HL-60/S4 (cell line): ENCODE data around the gene HOXA13.

Experiments used
- in situ Hi-C: fragments of 300-500 bp; cut with MboI; formaldehyde crosslinking; loops from 2 replicates; pipeline ENCODE4 v1.14.3; 2022; ENCODE audit warnings: low sequenced_read_pairs

The HOXA13 gene

DNA sequence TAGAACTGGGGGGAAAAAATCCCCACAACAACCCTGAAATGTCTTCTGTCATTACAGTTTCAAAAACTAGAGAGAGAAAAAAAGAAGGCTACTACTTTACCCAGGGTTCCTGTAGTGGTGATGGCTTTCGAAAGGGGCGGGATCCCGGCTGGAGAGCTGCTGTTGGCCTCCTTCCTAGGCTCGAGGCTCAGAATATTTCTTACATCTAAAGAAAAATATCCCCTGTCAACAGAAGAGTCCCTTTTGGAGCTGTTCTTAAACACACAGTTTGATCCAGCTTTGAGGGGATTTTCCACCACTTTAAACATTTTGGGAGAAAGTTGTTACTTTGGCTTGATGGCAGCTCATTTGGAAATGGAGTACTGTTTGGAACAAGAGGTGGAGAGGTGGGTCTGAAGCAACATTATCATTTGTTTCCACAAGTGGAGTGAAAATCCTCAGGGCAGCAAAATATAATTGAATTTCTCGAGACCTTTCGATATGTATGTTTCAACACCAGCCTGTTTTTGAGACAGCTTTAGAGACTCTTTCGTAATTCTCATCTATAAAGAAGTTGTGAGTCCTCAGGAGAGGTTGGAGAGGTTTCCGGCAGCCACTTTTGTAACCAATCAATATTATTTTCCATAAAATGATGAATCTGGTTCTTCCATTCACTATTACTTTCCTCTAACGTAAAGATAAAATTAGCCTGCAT lies 5.1 kb downstream of the HOXA13 start:
- in situ Hi-C loops, result no loop called here

DNA sequence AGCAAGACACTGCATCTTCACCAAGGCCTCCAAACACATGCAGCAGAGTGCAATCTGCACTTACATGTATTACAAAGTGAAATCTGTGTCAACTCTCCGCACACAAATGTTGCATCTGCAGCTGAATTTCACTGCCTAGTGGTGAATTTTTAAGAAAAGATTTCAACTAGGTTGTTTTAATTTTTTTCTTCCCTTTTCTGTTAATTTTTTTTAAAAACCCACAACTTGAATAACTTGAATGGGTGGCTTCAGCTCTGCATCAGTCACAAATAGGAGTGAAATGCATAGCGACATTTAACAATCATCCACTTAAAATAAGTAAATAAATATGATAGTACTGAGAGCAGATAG lies 5.9 kb downstream of the HOXA13 start:
- in situ Hi-C loops, result no loop called here

DNA sequence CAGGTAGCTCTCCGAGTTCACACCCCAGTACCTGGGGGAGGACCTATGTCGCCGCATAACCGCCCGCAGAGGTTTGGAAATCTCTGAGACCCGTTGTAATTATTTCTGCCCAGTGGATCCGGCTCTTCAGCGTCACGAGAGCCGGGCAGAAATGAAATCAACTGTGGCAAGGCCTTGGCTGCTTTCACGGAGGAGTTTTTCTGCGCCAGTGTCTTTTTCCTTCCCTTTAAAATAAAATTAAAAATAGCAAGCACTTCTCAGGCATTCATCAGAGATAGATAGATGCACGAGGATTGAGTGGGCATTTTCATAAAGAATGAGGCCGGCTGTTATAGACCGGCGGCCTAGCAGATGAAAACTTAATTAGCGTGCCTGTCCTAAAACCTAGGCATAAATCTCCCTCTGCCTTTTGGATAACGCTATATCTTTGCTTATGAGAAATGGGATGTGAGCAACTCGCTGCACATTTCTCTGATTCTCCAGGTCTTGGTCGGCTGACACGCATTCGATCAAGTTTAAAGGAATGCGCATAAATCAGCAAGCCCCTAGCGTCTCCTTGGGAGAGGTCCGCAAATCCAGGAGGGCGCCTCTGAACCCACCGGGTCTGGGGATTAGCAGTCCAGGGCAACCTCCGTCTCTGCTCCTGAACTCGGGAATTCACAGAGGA lies 6.4 kb downstream of the HOXA13 start:
- in situ Hi-C loops, result no loop called here

DNA sequence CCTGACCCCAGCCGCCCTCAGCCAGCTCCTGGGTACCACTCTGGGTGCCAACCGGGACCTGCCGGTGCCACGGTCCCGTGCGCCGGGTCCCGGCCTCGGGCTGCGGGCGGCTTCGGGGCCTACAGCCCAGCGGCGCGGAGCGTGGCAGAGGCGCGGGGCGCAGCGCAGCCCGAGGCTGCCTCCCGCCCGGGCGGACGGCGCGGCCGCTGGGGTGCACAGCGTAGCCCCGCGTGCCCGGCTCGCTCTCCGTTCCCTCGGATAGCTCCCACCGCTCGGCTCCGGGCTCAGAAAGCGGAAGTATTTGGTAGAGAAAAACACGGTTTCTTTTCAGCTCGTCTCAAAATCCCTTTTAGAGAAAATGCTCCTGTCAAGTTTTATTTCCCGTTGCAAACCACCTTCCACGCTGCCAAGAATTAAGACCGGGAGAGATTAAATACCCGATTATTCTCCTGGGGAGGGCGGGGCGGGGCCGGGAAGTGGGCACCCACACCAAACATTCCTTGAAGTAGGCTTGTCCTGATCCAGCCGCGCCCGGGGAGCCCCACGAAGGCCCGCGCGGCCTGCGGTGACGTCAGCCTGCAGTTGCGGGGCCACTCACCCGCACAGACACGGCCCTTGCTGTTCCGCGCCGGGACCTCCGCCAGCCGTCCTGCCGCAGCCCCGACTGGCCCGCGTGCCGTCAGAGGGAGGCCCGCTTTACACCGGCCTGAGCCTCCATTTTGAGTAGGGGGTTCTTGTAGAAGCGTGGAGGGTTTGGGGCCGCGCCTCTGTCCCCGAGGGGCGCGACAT lies 7.2 kb downstream of the HOXA13 start:
- in situ Hi-C loops, result no loop called here

DNA sequence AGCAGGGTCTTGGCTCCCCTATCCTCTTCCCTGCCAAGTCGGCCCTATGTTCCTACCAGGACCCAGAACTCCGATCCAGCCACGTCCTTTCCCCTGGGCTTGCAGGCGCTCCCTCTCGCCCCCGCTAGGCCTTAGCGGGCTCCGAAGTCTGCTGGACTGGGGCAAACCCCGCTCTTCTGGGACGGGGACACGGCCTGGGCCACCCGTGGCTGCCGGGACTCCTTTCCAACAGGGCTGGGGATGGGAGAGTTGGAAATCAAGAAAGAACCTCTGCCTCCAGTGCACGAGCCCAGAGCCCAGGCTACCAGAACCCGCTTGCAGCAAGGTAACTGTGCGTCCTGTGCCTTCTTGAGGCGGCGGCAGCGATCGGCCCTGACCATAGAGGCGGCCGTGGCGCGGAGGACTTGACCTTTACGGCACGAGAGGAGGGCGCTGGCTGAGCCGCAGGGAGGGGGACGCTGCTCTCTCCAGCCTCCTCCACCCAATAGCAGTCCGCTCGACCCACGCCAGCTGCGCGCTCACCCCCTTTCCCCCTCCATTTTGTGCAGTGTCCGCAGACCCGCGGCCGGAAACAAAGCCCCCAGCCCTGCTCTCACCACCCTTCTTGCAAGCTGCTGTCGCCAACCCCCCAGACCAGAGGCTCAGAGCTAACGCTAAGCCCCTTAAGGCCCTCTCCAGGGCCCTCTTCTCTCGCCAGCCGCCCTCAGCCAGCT lies 7.9 kb downstream of the HOXA13 start:
- in situ Hi-C loops, result no loop called here

DNA sequence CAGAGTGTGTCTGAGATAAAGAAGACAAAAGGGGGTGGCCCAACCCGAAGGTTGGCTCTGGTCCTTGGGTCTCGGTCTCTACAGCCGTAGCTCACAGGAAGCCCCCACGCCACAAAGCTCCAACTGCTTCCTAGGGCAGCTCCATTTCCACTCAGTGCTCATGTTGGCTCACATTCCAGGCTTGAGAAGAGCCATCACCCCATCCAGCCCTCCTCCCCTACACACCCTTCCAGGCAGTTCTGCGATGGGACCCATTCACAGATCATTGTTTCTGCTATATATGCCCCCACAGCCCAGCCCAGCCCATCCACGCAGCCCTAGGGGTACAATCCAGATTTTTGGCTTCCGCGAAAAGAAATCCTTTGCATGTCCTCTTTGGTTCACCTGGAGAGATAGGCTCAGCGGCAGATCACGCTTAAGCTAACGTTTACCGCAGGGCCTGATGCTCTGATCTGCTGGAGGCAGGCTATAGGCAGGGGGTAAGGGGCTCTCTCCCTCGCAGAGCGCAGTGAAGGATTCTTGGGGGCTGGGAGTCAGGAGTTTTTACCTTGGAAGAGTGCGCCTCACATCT lies 8.6 kb downstream of the HOXA13 start:
- in situ Hi-C loops, result no loop called here

DNA sequence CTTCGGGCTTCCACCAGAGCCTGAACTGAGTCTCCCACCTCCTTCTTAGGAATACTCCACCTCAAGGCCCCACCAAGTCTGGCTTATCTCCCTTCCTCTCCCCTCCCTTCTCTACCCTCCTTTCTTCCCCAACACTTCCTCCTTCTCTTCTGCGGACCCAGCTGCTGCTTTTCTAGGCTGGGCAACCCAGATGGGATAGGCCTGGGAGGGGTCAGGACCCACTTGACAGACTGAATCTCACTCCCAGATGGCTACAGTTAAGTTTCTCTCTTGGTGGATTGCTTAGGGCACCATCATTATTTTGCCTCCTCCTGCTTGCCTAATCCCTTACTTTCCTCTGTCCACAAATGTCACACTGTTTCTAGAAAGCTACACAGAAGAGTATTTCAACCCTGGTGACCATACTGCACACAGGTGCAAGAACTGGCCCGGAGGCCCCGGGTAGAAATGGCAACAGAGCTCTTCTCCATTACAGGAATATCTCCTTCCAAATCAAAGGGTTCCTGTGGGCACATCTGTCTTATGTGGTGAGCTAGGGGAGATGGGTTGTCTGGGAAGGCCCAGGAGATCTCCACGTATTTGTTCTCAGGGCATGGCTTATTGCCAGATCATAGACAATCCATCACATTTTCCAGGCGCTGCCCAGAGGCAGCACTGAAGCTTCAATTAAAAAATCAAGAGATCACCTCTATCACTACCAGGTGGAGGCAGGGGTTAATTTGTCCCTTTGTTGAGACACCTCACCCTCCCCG lies 9.7 kb downstream of the HOXA13 start:
- in situ Hi-C loops, result no loop called here

DNA sequence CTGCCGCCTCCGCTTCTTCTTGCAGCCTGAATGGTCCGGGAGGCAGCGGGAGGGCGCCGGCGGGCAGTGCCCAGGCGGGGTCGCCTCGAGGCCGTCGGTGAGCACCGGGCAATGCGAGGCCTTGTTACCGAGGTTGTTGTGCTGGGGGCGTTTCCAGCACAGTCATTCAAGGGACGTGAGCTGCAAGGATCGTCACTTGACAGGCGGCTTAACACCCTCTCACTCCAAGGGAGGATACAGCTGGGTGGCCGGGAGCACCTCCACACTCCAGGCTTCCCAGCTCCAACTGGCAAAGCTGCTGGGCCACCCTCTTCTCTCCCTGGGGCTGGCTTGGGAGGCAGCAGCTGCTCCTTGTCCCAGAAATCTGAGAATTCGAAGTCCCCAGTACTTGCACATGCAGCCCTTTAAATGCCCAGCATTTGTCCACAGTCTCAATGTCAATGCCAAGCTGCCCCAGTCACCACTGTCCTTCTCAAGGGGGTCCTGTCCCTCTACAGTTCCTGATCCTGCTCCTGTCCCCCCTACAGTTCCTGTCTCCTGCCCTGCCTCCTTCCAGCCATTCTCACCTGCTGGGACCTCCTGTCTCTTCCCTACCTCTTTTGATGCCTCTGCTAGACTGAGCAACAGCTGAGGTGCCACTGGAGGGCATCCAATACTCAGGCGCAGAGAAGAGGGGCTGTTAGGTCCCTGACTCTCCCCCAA lies 10.4 kb downstream of the HOXA13 start:
- in situ Hi-C loops, result no loop called here

DNA sequence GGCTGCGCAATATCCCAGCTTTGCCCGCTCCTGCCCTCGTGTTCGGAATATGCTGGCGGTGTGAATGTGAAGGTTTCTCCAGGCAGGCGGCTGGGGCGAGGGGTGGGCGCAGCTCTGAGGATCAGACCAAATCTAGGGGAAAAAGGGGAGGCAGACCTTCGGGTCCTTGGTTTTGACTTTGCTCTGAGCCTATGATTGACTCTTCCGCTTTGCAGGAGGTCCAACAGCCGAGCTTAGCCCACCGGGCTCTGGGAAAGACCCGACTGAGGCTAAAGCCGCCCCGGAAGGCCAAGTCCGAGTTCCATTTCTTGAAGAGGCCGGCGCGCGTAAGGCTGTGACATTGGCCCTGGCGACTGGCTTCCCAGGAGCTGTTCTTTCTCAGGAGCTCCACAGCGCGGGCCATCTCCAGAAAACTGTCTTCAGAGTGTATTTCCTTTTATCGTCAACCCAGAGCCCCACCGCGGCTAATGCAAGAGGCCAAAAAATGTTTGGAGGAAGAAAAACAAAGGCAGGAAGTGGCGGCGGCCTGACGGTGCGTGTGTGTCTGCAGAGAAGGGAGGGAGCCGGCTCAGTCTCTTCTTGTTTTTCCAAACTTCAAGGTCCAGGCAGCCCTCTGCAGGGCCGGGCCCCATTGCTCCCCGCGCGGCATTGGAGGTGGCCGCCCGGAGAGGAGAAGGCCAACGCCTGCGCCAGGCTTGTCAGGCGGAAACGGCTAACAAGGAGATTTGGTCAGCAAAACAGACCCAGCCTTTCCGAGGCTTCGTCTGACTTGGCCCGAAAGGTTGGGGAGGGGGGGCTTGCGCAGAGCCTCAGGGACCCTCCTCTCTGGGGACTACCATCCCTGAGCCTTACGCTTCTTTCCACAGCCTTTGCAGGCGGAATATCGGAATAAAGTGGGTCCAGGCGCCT lies 11.3 kb downstream of the HOXA13 start:
- in situ Hi-C loops, result no loop called here

DNA sequence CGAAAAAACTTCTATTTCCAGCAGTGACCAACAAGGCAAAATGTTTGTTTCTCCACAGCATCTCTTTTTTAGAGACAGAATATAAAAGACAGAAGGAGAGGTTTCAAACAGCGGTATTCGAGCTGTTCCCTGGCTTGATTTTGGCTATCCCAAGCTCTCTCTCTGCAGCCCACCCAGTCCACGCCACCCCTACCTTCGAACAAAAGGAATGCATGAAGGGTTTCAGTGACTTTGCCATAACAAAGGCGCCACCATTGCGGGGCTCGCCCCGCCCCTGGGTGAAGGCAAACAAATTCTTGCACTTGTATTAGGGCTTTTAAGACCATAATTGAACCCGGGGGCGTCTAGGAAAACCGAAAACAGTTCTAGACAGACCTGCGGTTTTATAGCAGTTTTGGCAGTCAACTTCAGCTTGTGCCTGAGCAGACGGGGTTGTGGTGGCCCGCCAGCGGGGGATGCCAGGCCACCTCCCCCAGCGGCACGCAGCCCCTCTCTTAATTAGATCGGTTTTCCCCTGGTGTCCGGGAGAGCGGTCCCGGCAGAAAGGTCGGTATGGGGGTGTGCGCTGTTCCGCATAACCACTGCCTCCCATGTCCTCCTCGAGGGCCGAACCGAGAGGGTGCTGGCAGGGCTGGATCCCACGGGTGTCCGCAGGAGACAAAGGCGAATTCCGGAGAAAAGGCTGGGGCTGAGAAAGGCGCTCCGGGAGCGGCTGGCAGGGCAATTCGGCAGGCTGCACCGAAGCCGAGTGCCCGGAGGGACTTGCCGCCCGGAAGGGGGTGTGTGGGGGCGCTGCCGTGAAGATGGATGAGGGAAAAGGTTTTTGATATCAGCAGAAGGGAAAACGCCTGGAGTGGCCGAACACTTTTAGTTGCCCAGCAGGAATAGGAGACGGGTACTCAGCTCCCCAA lies 12.2 kb downstream of the HOXA13 start:
- in situ Hi-C loops, result no loop called here

DNA sequence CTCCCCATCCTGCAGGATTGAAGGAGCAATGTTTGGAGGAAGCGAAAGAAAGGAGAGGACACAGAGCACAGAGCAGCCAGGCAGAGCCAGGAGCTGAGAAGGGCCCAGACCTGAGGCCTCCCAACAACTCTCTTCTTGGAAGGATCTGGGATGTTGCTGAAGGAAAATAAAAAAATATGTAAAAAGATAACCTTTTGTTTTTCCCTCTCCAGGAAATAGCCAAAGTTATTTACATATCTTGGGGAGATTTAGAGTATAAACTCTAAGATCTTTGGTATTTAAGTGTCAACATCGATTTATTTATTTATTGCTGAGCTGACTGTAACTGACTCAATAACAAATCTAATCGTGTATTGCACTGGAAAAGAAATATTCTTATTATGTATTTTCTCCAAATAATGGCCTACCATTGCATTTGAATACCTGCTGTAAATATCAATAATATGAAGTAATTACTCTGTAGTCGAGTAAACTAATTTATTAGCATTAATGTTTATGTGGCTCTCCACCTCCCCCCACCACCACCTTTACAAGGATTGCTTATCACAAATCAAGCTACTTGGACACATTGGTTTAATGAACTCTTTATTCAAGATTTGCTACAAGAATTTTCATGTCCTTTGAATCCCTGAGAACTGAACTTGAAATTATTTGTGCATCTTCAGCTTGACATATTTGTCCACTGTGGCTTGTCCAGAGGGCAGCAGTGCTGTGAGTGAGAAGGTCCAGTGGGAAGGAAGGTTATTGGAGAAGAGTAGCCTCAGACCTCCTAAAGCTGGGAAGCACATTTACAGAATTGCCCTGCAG lies 13.0 kb downstream of the HOXA13 start:
- in situ Hi-C loops, result no loop called here

DNA sequence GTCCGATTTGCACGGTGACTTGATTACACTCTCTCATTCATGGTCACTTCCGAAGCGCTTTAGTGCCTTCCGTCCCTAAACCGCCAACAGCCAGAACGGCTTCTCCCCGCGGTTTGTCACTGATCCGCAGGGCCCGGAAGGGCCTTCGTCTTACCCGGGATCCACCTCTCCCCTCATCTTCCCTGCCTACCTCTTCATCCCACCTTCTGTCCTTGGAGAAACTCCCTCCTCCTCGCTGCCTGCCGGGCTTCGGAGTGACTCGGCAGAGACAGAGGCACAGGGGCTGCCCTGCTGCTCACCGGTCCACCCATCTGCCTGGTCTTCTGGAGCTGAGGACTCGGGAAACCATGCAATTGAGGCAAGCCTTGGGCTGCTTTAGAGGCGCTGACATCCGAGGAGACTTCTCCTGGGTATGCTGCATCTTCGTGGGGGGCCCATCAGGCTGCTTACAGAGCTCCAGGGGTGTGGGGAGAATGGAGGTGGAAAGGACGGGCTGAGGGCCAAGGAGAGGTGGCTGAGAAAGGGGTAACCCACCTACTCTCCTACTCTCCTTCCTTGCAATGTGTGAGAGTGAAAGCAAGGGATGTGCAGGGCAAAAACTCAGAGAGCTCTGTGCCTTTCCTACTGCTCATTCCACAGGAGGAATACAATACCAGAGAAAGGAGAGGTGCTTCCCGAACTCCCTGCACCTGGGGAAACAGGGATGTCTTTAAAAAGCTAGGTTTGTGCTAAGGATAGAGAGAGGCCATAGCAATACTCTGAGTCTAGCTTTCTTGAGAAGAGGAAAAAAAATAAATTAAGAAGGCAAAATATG lies 13.8 kb downstream of the HOXA13 start:
- in situ Hi-C loops, result no loop called here

DNA sequence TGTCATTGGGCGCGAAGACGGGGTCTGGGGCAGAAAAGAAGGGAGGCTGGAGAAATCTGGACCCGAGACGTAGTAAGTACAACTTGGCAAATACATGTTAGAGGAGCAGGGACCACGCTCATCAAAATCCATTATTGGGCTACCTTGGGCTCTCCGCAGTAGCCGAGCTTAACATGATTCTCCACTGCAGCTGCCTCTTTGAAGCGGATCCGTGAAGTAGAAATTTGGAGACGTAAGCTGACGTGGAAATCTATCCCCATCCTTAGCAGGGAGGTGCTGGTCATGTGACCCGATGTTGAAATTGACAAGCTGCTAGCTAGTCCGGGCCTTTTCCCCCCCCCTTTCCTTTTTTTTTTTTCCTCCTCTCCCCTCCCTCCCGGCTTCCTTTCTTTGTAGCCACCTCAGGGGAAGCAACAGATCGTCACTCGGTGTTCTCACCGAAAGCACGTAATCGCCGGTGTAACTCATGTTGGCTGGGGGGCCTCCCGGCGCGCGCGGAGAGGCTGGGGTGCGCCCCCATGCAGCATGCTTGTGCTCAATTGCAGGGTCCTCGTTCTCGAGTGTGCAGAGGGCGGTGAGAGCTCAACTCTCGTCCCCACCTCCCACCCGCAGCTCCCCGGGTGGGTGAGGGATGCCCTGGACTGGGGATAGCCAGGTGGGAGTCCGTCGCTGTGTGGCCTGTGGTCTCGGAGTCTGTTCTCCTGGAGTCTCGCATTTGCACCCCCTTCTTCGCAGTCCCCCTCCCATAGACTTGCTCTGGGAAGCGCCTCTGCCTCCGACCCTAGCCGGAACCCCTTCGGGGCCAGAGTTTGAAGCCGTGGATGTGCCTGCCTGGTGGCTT lies 14.7 kb downstream of the HOXA13 start, which contains the start of gene HOXA11:
Gene HOXA11 (minus strand): TSS at position 220 of the 841 bp plus-strand sequence. CDS start 88 bp downstream, at position 132.
- in situ Hi-C loops, result no loop called here

DNA sequence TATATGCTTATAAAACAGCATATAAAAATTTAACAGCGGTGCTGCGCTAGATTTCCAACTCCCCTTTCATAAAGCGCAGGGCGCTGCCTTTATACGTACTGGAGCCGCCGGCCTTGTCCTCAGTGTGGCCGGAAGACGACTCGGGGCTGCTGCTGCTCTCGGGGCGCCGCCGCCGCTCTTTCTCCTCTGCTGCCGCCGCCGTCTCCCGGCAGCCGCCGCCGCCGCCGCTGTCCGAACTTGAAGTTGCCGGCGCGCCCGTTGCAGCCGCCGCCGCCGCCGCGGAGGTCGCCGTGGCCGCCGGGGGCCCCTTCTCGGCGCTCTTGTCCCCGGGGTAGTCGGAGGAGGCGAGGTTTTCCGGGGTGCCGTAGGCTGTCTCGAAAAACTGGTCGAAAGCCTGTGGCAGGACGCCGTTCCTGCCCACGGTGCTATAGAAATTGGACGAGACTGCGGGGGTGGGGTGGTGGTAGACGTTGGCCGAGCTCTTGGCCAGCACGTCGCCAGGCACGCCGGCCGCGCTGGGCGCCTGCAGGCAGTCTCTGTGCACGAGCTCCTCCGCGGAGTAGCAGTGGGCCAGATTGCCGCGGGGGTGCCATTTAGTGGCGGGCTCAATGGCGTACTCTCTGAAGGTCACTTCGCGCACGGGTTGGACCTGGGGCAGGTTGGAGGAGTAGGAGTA lies 15.4 kb downstream of the HOXA13 start:
- in situ Hi-C loops, result no loop called here
